SK-N-SH (cell line): Measurements from ENCODE around the gene LPCAT2. TPM values are rescaled to one million over a fixed set of nuclear protein-coding genes. Genes with fewer than 3 reads are reported as not detected.

Source experiments
- CTCF ChIA-PET: fragments of 300-600, 350-600 bp; formaldehyde crosslinking; extraction: SDS; loops from one replicate; lab custom pipeline; 2021; lab: Yijun Ruan, JAX
- POLR2A ChIA-PET: fragments of 350-600 bp; sonication (Branson Sonifier 250); formaldehyde crosslinking; extraction: SDS; loops from one replicate; lab custom pipeline; 2020; ENCODE audit warnings: antibody characterized with exemption, inconsistent platforms; lab: Yijun Ruan, JAX
- DNase-seq: peaks from one replicate; pipeline ENCODE4 v3.0.0; 2012
- H2AFZ ChIP-seq: fragments of 200-600 bp; sonication (generic); 2 replicates; pipeline ENCODE4 v1.8.1; 2016; ENCODE audit warnings: antibody characterized with exemption, mild to moderate bottlenecking, low read depth
- H3F3A ChIP-seq: fragments of 200-600 bp; sonication (generic); replicated peaks from 2 replicates; pipeline ENCODE3; 2016; ENCODE audit warnings: antibody characterized with exemption, mild to moderate bottlenecking; ENCODE audit not compliant: insufficient read depth
- H3K27ac ChIP-seq, 2 experiments: fragments of 200-500 bp in 1 of 2; fragments of 200-600 bp in 1 of 2; sonication (Bioruptor generic) in 1 of 2; sonication (generic), shearing (Covaris generic) in 1 of 2; 2 replicates each; pipeline versions ENCODE4 v1.5.1 to v1.6.1; 2014 to 2016; ENCODE audit warnings: low read depth in 2 of 2, inconsistent platforms in 1 of 2, low read length in 1 of 2, mild to moderate bottlenecking in 1 of 2, mixed read lengths in 1 of 2
- H3K27me3 ChIP-seq: fragments of 200-600 bp; sonication (generic), shearing (Covaris generic); 2 replicates; pipeline ENCODE4 v1.6.1; 2016; ENCODE audit warnings: mixed run types; ENCODE audit not compliant: insufficient read depth
- H3K36me3 ChIP-seq, 2 experiments: fragments of 200-500 bp in 1 of 2; fragments of 200-600 bp in 1 of 2; sonication (Bioruptor generic) in 1 of 2; sonication (generic) in 1 of 2; replicated peaks in 1 of 2; 2 replicates each; pipeline versions ENCODE3 to v1.5.1; 2014 to 2016; ENCODE audit warnings: low read length in 1 of 2, mild to moderate bottlenecking in 1 of 2; ENCODE audit not compliant: insufficient read depth in 2 of 2, control insufficient read depth in 1 of 2
- H3K4me1 ChIP-seq, 2 experiments: fragments of 200-500 bp in 1 of 2; fragments of 200-600 bp in 1 of 2; sonication (Bioruptor generic) in 1 of 2; sonication (generic), shearing (Covaris generic) in 1 of 2; 2 replicates each; pipeline versions ENCODE4 v1.5.1 to v1.6.1; 2014 to 2016; ENCODE audit warnings: low read depth in 1 of 2, low read length in 1 of 2, mixed run types in 1 of 2; ENCODE audit not compliant: insufficient read depth in 2 of 2, control insufficient read depth in 1 of 2
- H3K4me2 ChIP-seq: fragments of 200-600 bp; sonication (generic), shearing (Covaris generic); 2 replicates; pipeline ENCODE4 v1.6.1; 2017; ENCODE audit warnings: mixed run types
- H3K4me3 ChIP-seq, 2 experiments: fragments of 200-500 bp in 1 of 2; fragments of 200-600 bp in 1 of 2; sonication (Bioruptor generic) in 1 of 2; sonication (generic), shearing (Covaris generic) in 1 of 2; 2 replicates each; pipeline versions ENCODE4 v1.5.1 to v1.8.1; 2014 to 2016; ENCODE audit warnings: low read depth in 2 of 2, inconsistent platforms in 1 of 2, low read length in 1 of 2, mild to moderate bottlenecking in 1 of 2, mixed read lengths in 1 of 2, moderate library complexity in 1 of 2
- H3K79me2 ChIP-seq: fragments of 200-600 bp; sonication (generic); 2 replicates; pipeline ENCODE4 v1.8.1; 2017; ENCODE audit warnings: mild to moderate bottlenecking; ENCODE audit not compliant: insufficient read depth
- H3K9ac ChIP-seq: fragments of 200-600 bp; sonication (generic); 2 replicates; pipeline ENCODE4 v1.6.1; 2017; ENCODE audit warnings: mixed run types
- H3K9me2 ChIP-seq: fragments of 200-600 bp; sonication (generic); 2 replicates; pipeline ENCODE4 v1.6.1; 2017; ENCODE audit warnings: mixed run types
- H3K9me3 ChIP-seq: fragments of 200-600 bp; sonication (generic); 2 replicates; pipeline ENCODE4 v1.6.1; 2017; ENCODE audit warnings: mixed run types, mild to moderate bottlenecking, moderate library complexity
- H4K20me1 ChIP-seq: fragments of 200-600 bp; sonication (generic); 2 replicates; pipeline ENCODE4 v1.6.1; 2017; ENCODE audit warnings: mild to moderate bottlenecking, mixed run types; ENCODE audit not compliant: insufficient read depth
- CHD2 ChIP-seq: fragments of 150-350 bp; IDR thresholded peaks from 2 replicates; pipeline ENCODE4 v1.6.1; 2018; ENCODE audit warnings: low read length; ENCODE audit not compliant: partially characterized antibody
- CTCF ChIP-seq: fragments of 200-600 bp; sonication (generic); IDR thresholded peaks from 2 replicates; pipeline ENCODE4 v1.6.1; 2017; ENCODE audit warnings: antibody characterized with exemption, mild to moderate bottlenecking, moderate library complexity
- EZH2phosphoT487 ChIP-seq: fragments of 200-600 bp; sonication (generic); IDR thresholded peaks from 2 replicates; pipeline ENCODE4 v1.6.1; 2017; ENCODE audit warnings: low read depth, mixed run types, mild to moderate bottlenecking, antibody characterized with exemption, moderate library complexity, borderline replicate concordance
- FOSL2 ChIP-seq: IDR thresholded peaks from 2 replicates; pipeline ENCODE4 v1.4.0; 2012; ENCODE audit warnings: low read depth, mild to moderate bottlenecking, moderate library complexity, borderline replicate concordance
- FOXJ3 ChIP-seq: sonication (generic); formaldehyde crosslinking; IDR thresholded peaks from 2 replicates; pipeline ENCODE4 v1.5.1; 2020; ENCODE audit warnings: mild to moderate bottlenecking, missing genetic modification reagents
- GATA2 ChIP-seq: sonication (generic); formaldehyde crosslinking; IDR thresholded peaks from 2 replicates; pipeline ENCODE4 v1.5.0; 2020; ENCODE audit warnings: mild to moderate bottlenecking, missing genetic modification reagents
- IRF3 ChIP-seq: fragments of 150-350 bp; IDR thresholded peaks from 2 replicates; pipeline ENCODE4 v1.6.1; 2016; ENCODE audit warnings: mild to moderate bottlenecking, low read depth, low read length
- JUND ChIP-seq: IDR thresholded peaks from 2 replicates; pipeline ENCODE4 v1.4.0; 2012
- MEF2A ChIP-seq: IDR thresholded peaks from 2 replicates; pipeline ENCODE4 v1.4.0; 2012; ENCODE audit warnings: low read depth, borderline replicate concordance
- NFIC ChIP-seq: IDR thresholded peaks from 2 replicates; pipeline ENCODE4 v1.4.0; 2012; ENCODE audit warnings: borderline replicate concordance
- POLR2AphosphoS5 ChIP-seq: IDR thresholded peaks from 2 replicates; pipeline ENCODE4 v1.6.1; 2012; ENCODE audit warnings: low read depth, low read length
- TCF12 ChIP-seq: IDR thresholded peaks from 2 replicates; pipeline ENCODE4 v1.4.0; 2012
- TEAD4 ChIP-seq: IDR thresholded peaks from 2 replicates; pipeline ENCODE4 v1.4.0; 2012; ENCODE audit warnings: mild to moderate bottlenecking, borderline replicate concordance; ENCODE audit not compliant: insufficient read depth
- USF2 ChIP-seq: fragments of 150-350 bp; IDR thresholded peaks from 2 replicates; pipeline ENCODE4 v1.6.1; 2017; ENCODE audit warnings: antibody characterized with exemption, low read length, low read depth, borderline replicate concordance
- ZBTB33 ChIP-seq: IDR thresholded peaks from 2 replicates; pipeline ENCODE4 v1.4.0; 2012; ENCODE audit warnings: low read depth, borderline replicate concordance
- WGBS: methylation state at CpG from one replicate; pipeline ENCODE4 v1.1.6; 2017; ENCODE audit warnings: low lambda C conversion rate; 5-methylcytosine and 5-hydroxymethylcytosine counted together
- polyA plus RNA-seq, 3 experiments: library from polyadenylated mRNA; depleted of rRNA; stranded (reverse); fragments of >200 nt; gene quantifications; 2 replicates each; pipeline ENCODE4 v1.2.3, GENCODE V29; 2012

The LPCAT2 gene
- polyA plus RNA-seq, 1 of the 3 experiments (the other 2 are of a cell fraction), result 9.1 TPM

GRCh38 chr16:55467898-55468297 is 41.0 kb upstream of the LPCAT2 start:
- H4K20me1 ChIP-seq, result no peaks in the 10 kb centered on the region
- peaks cover 24% of the 10 kb centered on the region for H3F3A ChIP-seq
- no peak for DNase-seq
- no peak overlapping the region for H3K9ac ChIP-seq
- no peak for TF ChIP-seq TCF12
- TF ChIP-seq EZH2phosphoT487, result no peak
- TF ChIP-seq NFIC, result no peak
- TF ChIP-seq ZBTB33, result no peak
- TF ChIP-seq MEF2A, result no peak
- no peak for TF ChIP-seq FOSL2
- TF ChIP-seq FOXJ3, result no peak
- TF ChIP-seq POLR2AphosphoS5, result no peak
- no peak for TF ChIP-seq JUND
- no peak for TF ChIP-seq GATA2 (CRISPR knock-in tag)
- TF ChIP-seq USF2, result no peak
- TF ChIP-seq CHD2, result no peak
- no peak for TF ChIP-seq TEAD4
- TF ChIP-seq CTCF, result no peak
- TF ChIP-seq IRF3, result no peak
- no peak overlapping the region for H2AFZ ChIP-seq
- ChIA-PET CTCF (interaction anchor here (0.7 to 7.9 kb wide), 7 partner anchors 12 to 889 kb away, joined by 3 to 130 read pairs (median 11); no protein-coding TSS in a partner anchor), POLR2A (no interaction called here)
- 71% methylated on average over 1 of the region's 3 CpGs for WGBS
- H3K4me3 ChIP-seq, result no peak overlapping the region
- H3K9me3 ChIP-seq, result no peaks in the 10 kb centered on the region
- no peaks in the 10 kb centered on the region for H3K79me2 ChIP-seq
- no peak overlapping the region for H3K27ac ChIP-seq
- no peaks in the 10 kb centered on the region for H3K36me3 ChIP-seq
- H3K4me2 ChIP-seq, result no peak overlapping the region
- H3K27me3 ChIP-seq, result no peaks in the 10 kb centered on the region
- H3K9me2 ChIP-seq, result no peaks in the 10 kb centered on the region
- peaks cover 5 to 20% of the 10 kb centered on the region in 2 experiments; a peak in 3 of 4 replicates for H3K4me1 ChIP-seq
